ENCODE measurements around the gene WDR90.
A peak's percentile ranks its signal among the peaks of the same experiment; 100 is the strongest.

The WDR90 gene

DNA sequence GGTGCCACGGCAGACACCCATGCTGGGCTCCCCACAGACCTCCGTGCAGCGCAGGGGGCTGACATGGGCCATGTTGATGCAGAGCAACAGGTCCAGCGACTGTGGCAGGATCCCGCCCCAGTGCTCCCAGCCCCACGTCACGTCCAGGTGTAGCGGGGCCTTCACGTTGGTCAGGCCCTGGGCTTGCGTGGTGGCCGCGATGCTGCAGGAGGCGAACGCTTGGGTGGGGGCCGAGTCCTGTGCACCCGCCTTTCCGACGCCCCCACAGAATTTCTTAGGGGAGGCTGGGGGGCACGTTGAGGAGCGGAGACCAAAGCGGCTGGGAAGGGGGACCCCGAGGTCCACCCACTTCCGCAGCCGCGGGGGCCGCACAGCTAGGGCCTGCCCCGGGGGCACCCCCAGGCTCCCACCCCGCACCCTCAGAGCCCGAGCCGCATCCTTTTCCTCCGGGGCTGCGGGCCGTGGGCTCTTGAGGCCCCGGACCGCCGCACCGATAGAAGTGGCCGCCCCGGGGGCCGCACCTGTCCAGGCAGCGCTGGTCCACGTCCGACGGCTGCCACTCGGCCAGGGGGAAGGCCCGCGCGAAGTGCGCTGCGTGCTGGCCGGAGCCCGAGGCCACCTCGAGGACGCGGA lies 13.5 kb upstream of the WDR90 start:
- H3K27me3 ChIP-seq (ENCODE audit: control insufficient read depth, insufficient read depth, low read length) = no peaks in the 10 kb centered on the region
- H3K4me3 ChIP-seq (ENCODE audit: low read length) = peak overlapping the region; percentile 95
- no peak overlapping the region for H3K27ac ChIP-seq (ENCODE audit: low read length)
- H3K4me1 ChIP-seq (ENCODE audit: control insufficient read depth, low read depth, low read length) = peaks cover 6% of the 10 kb centered on the region
- H3K9ac ChIP-seq (ENCODE audit: low read length) = peak overlapping the region; percentile 69
- no peaks in the 10 kb centered on the region for H3K9me3 ChIP-seq (ENCODE audit: control insufficient read depth, low read depth, low read length)
- no peaks in the 10 kb centered on the region for H3K36me3 ChIP-seq (ENCODE audit: control insufficient read depth, low read depth, low read length)

DNA sequence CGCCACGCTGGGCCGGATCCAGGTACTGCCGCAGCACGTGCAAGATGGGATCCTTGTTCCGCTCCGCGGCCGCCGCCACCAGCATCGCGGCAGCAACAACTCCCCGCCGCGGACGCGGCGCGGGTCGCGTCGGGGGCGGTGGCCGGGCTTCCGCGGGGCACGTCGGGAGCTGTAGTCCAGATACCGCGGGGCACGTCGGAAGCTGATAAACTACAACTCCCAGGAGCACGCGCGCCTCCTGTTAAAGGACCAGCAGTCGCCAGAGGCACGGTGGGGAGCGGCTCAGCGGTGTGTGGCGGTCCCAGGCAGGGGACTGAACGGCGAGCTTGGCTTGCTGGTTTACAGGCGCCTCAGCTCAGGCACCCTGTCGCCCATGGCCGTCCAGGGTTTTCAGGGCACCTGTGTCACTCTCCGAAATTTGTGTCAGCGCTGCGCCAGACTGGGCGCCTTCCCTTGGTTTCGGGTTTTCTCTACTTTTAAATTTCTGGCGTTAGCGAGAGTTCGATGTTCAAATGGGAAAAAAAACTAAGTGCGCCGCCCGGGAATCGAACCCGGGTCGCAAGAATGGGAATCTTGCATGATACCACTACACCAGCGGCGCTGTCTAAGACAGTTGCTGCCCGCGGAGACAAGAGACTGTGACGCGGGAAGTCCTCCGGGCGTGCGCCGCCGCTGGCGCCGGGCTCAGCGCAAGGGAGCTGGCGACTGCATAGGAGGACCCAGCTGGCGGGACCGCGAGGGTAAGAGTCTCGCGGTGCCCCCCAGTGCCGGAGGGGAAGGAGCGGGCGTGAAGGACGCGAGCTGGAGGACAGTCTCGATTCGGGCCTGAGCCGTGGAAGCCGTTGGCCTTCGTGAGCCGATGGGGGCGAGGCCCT lies 12.7 kb upstream of the WDR90 start, which contains the start of gene METTL26:
METTL26 (minus strand) TSS at position 100 of the 875 bp plus-strand sequence; CDS start at position 85, 15 bp downstream.
- H3K4me3 ChIP-seq (ENCODE audit: low read length) = peak within 1 kb of the TSS; percentile 95
- H3K9ac ChIP-seq (ENCODE audit: low read length) = peak within 1 kb of the TSS; percentile 69
- H3K27ac ChIP-seq (ENCODE audit: low read length) = no peak within 1 kb of the TSS
- H3K27me3 ChIP-seq (ENCODE audit: control insufficient read depth, insufficient read depth, low read length) = no peaks in the 10 kb centered on the region
- peaks cover 9% of the 10 kb centered on the region for H3K4me1 ChIP-seq (ENCODE audit: control insufficient read depth, low read depth, low read length)
- H3K36me3 ChIP-seq (ENCODE audit: control insufficient read depth, low read depth, low read length) = no peaks in the 10 kb centered on the region
- no peaks in the 10 kb centered on the region for H3K9me3 ChIP-seq (ENCODE audit: control insufficient read depth, low read depth, low read length)

DNA sequence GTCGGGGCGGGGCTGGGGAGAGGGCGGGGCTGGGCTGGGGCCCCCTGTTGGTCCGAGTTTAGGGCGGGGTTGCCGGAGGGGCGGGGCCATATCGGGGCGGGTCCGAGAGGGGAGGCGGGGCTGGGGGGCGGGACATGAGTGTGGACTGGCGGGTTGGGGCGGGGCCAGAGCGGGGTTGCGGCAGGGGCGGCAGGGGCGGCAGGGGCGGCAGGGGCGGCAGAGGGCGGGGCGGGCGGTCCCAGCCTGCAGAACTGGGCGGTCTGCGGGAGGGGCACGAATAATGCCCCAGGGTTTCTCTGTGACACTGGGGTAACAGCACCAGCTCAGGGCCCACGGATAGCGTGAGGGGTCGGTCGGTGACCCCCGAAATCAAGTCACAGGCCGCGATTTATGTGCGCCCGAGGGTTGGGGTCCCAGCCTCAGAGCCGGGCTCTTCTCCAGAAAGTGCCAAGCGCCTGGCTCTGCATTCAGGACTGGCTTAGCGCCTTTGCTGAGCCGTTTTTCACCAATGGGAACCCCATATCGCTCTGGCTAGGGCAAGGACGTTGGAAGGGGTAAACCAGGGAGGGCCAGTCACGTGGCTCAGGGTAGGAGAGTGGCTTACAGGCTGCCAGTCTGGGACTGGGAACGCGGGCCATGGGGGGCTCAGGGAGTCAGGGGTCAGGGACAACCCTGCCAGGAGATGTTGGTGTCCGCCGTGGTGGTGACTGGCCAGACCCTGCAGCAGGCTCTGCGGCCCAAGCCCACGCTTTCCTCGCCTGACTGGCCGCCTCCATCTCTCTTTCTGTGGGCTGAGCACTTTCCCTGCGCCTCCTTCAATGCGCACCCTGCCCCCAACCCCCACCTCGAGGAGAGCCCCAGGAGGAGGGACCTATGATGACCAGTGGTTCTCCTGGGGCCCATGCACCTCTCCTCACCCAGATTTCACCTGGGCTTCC lies 11.8 kb upstream of the WDR90 start:
- no peak overlapping the region for H3K27ac ChIP-seq (ENCODE audit: low read length)
- no peaks in the 10 kb centered on the region for H3K9me3 ChIP-seq (ENCODE audit: control insufficient read depth, low read depth, low read length)
- peak overlapping the region; percentile 58 for H3K9ac ChIP-seq (ENCODE audit: low read length)
- H3K4me1 ChIP-seq (ENCODE audit: control insufficient read depth, low read depth, low read length) = peaks cover 9% of the 10 kb centered on the region
- peaks cover 1% of the 10 kb centered on the region for H3K27me3 ChIP-seq (ENCODE audit: control insufficient read depth, insufficient read depth, low read length)
- H3K36me3 ChIP-seq (ENCODE audit: control insufficient read depth, low read depth, low read length) = no peaks in the 10 kb centered on the region
- peak overlapping the region; percentile 95 for H3K4me3 ChIP-seq (ENCODE audit: low read length)

DNA sequence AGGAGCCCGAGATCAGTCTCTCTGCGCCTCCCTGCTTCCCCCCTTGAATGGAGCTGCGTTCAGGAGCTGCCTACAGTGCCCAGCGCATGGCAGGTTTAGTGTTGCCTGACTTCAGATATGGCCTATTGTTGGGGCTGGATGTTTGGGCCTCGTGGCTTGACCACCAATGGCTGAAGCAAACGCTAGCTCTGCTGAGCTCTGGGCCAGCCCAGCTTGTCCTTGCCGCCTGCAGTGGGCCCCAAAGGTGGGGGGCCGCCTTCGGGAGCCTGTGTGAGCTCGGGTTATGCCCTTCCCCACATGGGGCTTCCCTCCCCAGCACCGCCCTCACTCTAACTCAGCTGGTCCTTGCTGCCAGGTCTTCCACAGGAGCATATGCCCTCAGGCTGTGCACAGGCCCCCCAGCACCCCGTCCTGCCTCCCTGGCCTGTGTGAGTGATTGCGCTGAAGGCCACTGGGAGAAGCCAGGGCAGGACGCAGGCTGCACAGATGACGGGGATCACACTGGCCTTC lies 11.1 kb upstream of the WDR90 start:
- Histone ChIP-seq H3K4me3 (ENCODE audit: low read length) (no peak overlapping the region), H3K27ac (ENCODE audit: low read length) (no peak overlapping the region), H3K9me3 (ENCODE audit: control insufficient read depth, low read depth, low read length) (no peaks in the 10 kb centered on the region), H3K9ac (ENCODE audit: low read length) (no peak overlapping the region), H3K36me3 (ENCODE audit: control insufficient read depth, low read depth, low read length) (no peaks in the 10 kb centered on the region), H3K4me1 (ENCODE audit: control insufficient read depth, low read depth, low read length) (peaks cover 9% of the 10 kb centered on the region), H3K27me3 (ENCODE audit: control insufficient read depth, insufficient read depth, low read length) (peaks cover 9% of the 10 kb centered on the region)

DNA sequence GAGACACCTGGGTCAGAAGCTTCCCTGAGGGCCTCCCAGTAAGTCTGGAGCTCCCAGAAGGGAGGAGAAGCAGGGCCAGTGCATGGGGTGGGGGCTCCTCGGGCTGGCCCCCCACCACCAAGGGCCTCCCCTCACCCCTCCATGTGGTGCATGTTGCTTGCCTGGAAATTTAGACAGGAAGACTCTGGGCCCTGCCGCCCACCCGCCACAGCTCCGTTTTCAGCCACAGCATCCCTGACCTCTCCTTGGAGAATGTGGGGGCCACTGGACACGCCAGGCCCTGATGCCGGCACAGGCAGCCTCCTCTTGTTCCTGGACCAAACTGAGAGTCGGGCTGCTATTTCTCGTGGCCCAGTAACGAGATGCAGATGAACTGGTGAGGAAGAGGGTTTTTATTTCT lies 10.3 kb upstream of the WDR90 start:
- Histone ChIP-seq H3K9me3 (ENCODE audit: control insufficient read depth, low read depth, low read length) (no peaks in the 10 kb centered on the region), H3K4me1 (ENCODE audit: control insufficient read depth, low read depth, low read length) (peaks cover 9% of the 10 kb centered on the region), H3K9ac (ENCODE audit: low read length) (no peak overlapping the region), H3K27me3 (ENCODE audit: control insufficient read depth, insufficient read depth, low read length) (peaks cover 10% of the 10 kb centered on the region), H3K4me3 (ENCODE audit: low read length) (no peak overlapping the region), H3K27ac (ENCODE audit: low read length) (no peak overlapping the region), H3K36me3 (ENCODE audit: control insufficient read depth, low read depth, low read length) (no peaks in the 10 kb centered on the region)

DNA sequence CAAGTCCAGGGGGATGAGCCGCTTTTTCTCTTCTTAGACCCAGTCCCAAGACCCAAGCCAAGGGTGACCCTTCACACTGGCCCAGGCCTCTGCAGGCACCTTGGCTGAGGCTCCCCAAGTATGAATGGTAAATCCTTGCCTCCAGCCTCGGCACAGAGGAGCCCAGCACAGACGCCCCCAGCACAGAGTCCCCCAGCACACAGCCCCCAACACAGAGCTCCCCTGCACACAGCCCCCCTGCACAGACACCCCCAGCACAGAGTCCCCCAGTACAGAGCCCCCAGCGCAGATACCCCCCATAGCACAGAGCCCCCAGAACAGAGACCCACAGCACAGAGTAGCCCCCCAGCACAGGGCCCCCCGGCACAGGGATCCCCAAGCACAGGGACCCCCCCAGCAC lies 8.6 kb upstream of the WDR90 start:
- Histone ChIP-seq H3K4me1 (ENCODE audit: control insufficient read depth, low read depth, low read length) (peaks cover 9% of the 10 kb centered on the region), H3K27ac (ENCODE audit: low read length) (no peak overlapping the region), H3K9me3 (ENCODE audit: control insufficient read depth, low read depth, low read length) (no peaks in the 10 kb centered on the region), H3K27me3 (ENCODE audit: control insufficient read depth, insufficient read depth, low read length) (peaks cover 10% of the 10 kb centered on the region), H3K4me3 (ENCODE audit: low read length) (no peak overlapping the region), H3K9ac (ENCODE audit: low read length) (no peak overlapping the region), H3K36me3 (ENCODE audit: control insufficient read depth, low read depth, low read length) (no peaks in the 10 kb centered on the region)

DNA sequence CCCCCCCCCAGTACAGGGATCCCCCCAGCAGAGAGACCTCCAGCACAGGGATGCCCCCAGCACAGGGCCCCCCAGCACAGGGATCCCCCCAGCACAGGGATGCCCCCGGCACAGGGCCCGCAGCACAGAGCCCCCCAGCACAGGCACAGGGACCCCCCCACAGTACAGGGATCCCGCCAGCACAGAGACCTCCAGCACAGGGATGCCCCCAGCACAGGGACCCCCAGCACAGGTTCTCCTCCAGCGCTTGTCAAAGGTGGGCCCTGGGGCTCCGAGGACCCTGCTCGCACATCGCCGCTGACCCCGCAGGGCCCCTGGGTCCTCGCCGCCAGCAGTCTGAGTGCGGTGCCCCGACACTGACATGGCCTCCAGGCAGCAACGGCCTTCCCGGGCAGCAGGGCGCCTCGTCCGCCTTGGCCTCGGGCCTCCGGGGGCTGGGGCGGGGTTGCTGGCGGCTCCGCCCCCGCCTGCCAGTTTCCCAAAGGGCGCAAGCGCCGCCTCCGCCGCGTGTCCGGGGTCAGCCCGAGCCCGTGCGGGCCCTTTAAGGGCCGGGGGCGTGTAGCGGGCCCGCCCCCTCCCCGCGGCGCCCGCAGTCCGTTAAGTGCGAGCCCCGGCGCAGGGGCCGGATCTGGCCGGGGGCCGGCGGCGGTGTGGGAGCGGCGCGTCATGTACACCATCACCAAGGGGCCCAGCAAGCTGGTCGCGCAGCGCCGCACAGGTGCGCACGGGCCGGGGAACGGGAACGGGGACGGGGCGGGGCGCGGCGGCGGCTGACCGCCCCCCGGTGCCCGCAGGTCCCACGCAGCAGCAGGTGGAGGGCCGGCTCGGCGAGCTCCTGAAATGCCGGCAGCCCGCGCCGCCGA lies 7.6 kb upstream of the WDR90 start, which contains the start of gene MCRIP2:
MCRIP2 (plus strand) TSS at position 503 of the 863 bp plus-strand sequence; CDS start at position 667, 164 bp downstream.
- Histone ChIP-seq H3K36me3 (ENCODE audit: control insufficient read depth, low read depth, low read length) (no peaks in the 10 kb centered on the region), H3K27ac (ENCODE audit: low read length) (no peak within 1 kb of the TSS), H3K27me3 (ENCODE audit: control insufficient read depth, insufficient read depth, low read length) (peaks cover 10% of the 10 kb centered on the region), H3K4me3 (ENCODE audit: low read length) (peak within 1 kb of the TSS; percentile 65), H3K9me3 (ENCODE audit: control insufficient read depth, low read depth, low read length) (no peaks in the 10 kb centered on the region), H3K9ac (ENCODE audit: low read length) (peak within 1 kb of the TSS; percentile 59), H3K4me1 (ENCODE audit: control insufficient read depth, low read depth, low read length) (peaks cover 9% of the 10 kb centered on the region)

DNA sequence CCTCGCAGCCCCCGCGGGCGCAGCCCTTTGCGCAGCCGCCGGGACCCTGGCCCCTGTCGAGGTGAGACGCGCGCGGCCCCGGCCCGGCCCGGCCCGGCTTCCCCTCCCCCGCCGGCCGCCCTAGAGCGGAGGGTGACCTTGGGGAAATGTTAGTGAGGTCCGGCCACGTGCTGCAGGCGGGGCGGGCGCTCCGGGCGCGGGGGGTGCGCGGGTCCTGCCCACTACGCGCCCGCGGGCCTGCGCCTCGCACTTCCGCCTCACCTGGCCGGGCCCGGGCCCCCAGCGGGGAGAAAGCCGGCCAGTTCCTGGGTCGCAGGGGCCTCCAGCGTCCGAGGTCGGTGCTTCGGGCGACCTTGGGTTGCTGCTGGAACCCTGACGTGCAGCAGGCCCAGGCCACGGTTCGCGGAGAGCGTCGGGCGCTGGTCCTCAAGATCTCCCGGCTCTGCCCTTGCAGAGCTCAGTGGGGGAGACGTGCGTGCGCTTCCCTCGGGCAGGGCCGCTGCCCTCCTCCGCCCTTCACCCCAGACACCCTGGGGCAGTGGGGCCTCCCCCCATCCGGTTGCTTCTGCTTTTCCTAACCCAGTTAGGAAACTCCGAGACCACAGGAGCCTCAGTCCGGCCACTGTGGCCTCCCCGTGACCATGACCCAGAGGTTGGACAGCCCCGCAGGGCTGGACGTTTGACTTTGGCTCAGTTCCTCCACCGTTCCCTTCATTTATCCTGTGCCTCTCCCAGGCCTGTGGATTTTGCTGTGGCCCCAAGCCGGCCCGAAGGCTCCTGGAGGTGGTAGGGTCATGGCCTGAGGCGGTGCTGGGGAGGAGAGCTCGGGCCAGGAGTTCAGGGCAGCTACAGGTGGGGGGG lies 6.7 kb upstream of the WDR90 start:
- H3K27me3 ChIP-seq (ENCODE audit: control insufficient read depth, insufficient read depth, low read length) = peaks cover 10% of the 10 kb centered on the region
- peaks cover 9% of the 10 kb centered on the region for H3K4me1 ChIP-seq (ENCODE audit: control insufficient read depth, low read depth, low read length)
- no peaks in the 10 kb centered on the region for H3K9me3 ChIP-seq (ENCODE audit: control insufficient read depth, low read depth, low read length)
- H3K27ac ChIP-seq (ENCODE audit: low read length) = no peak overlapping the region
- H3K4me3 ChIP-seq (ENCODE audit: low read length) = peak overlapping the region; percentile 65
- peak overlapping the region; percentile 59 for H3K9ac ChIP-seq (ENCODE audit: low read length)
- H3K36me3 ChIP-seq (ENCODE audit: control insufficient read depth, low read depth, low read length) = no peaks in the 10 kb centered on the region

DNA sequence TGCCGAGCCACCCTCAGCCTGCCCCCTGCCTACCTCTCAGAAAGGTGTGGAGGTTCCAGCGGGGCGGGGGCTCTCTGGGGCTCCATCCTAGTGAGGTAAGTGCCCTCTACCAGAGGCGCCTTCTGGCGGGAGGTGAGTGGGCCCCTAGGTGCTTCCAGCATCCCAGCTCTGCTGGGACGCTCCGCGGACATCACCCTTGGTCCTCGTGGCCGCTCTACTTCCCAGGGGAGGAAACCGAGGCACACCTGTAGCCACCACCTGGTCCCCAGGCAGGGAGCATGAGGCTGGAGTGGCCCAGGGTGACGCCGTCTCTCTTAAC lies 6.2 kb upstream of the WDR90 start:
- Histone ChIP-seq H3K9ac (ENCODE audit: low read length) (peak overlapping the region; percentile 59), H3K27ac (ENCODE audit: low read length) (no peak overlapping the region), H3K4me1 (ENCODE audit: control insufficient read depth, low read depth, low read length) (peaks cover 6% of the 10 kb centered on the region), H3K9me3 (ENCODE audit: control insufficient read depth, low read depth, low read length) (no peaks in the 10 kb centered on the region), H3K36me3 (ENCODE audit: control insufficient read depth, low read depth, low read length) (no peaks in the 10 kb centered on the region), H3K27me3 (ENCODE audit: control insufficient read depth, insufficient read depth, low read length) (peaks cover 10% of the 10 kb centered on the region), H3K4me3 (ENCODE audit: low read length) (peak overlapping the region; percentile 65)

DNA sequence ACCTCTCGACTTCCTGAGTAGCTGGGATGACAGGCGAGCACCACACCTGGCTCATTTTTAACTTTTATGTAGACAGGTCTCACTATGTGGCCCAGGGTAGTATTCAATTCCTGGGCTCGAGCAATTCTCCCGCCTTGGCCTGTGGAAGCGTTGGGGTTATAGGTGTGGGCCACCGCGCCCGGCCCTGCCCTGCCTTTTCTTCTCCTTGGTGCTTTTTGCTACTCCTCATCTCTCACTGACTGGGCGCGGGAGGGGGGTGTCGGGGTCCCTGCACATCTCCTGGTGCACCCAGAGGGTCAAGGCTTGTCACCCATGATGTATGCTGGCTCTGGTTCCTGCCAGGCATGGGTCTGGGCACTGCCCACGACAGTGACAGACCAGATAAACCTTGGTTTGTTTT lies 4.6 kb upstream of the WDR90 start:
- no peak overlapping the region for H3K9ac ChIP-seq (ENCODE audit: low read length)
- H3K4me3 ChIP-seq (ENCODE audit: low read length) = no peak overlapping the region
- no peaks in the 10 kb centered on the region for H3K9me3 ChIP-seq (ENCODE audit: control insufficient read depth, low read depth, low read length)
- H3K27me3 ChIP-seq (ENCODE audit: control insufficient read depth, insufficient read depth, low read length) = peaks cover 10% of the 10 kb centered on the region
- no peak overlapping the region for H3K27ac ChIP-seq (ENCODE audit: low read length)
- H3K4me1 ChIP-seq (ENCODE audit: control insufficient read depth, low read depth, low read length) = peaks cover 8% of the 10 kb centered on the region
- H3K36me3 ChIP-seq (ENCODE audit: control insufficient read depth, low read depth, low read length) = no peaks in the 10 kb centered on the region
